ENCODE measurements around the gene RPS6KC1. TPM values are rescaled to one million over a fixed set of nuclear protein-coding genes. Genes with fewer than 3 reads are reported as not detected.
"Not testable (repeated sequence)": the region's sequence is repeated elsewhere in the genome, so short reads cannot be mapped to it uniquely, and the experiment has no call there.

RPS6KC1 gene
- total RNA-seq, 1 donor from 2014 or later, result 32.6 TPM

DNA sequence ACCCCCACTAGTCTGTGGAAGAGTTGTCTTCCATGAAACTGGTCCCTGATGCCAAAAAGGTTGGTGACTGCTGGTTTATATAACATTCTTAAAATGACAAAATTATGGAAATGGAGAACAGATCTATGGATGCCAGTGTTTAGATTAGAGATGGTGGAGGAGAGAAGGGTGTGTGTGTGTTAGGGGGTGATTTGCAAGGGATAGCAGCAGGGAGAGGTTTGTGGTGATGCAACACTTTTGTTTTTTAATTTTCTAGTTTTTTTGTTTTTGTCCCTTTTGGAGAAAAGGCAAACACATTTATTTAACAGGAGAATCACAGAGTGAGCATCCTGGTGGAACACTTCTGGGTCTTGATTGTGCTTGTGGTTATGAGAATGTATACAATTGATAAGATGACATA lies 143.8 kb downstream of the RPS6KC1 start:
- no peak for DNase-seq (ENCODE audit: low spot score)
- Mint-ChIP-seq H3K9me3 (peaks cover 36% of the 10 kb centered on the region), H3K27ac (no peak overlapping the region), H3K4me3 (no peak overlapping the region), H3K36me3 (peaks cover 27% of the 10 kb centered on the region), H3K4me1 (no peaks in the 10 kb centered on the region), H3K27me3 (ENCODE audit: insufficient read depth, low read depth) (no peaks in the 10 kb centered on the region)
- no peak overlapping the region for H2AFZ ChIP-seq (replicated peaks)
- no peak overlapping the region for H3K4me2 ChIP-seq
- H3K27me3 ChIP-seq, result no peaks in the 10 kb centered on the region
- no peaks in the 10 kb centered on the region for H3F3A ChIP-seq (ENCODE audit: low read depth)
- no peak overlapping the region for H3K9ac ChIP-seq
- no peaks in the 10 kb centered on the region for H3K9me3 ChIP-seq (ENCODE audit: low read depth)
- no peaks in the 10 kb centered on the region for H3K79me2 ChIP-seq (ENCODE audit: low read depth)
- H3K36me3 ChIP-seq, result no peaks in the 10 kb centered on the region
- H4K20me1 ChIP-seq (ENCODE audit: low read depth), result no peaks in the 10 kb centered on the region
- no peak for TF ChIP-seq EZH2 (IDR thresholded peaks at IDR 0.05)
- no peak for TF ChIP-seq EZH2phosphoT487 (IDR thresholded peaks at IDR 0.05)
- TF ChIP-seq, protein P1, sequence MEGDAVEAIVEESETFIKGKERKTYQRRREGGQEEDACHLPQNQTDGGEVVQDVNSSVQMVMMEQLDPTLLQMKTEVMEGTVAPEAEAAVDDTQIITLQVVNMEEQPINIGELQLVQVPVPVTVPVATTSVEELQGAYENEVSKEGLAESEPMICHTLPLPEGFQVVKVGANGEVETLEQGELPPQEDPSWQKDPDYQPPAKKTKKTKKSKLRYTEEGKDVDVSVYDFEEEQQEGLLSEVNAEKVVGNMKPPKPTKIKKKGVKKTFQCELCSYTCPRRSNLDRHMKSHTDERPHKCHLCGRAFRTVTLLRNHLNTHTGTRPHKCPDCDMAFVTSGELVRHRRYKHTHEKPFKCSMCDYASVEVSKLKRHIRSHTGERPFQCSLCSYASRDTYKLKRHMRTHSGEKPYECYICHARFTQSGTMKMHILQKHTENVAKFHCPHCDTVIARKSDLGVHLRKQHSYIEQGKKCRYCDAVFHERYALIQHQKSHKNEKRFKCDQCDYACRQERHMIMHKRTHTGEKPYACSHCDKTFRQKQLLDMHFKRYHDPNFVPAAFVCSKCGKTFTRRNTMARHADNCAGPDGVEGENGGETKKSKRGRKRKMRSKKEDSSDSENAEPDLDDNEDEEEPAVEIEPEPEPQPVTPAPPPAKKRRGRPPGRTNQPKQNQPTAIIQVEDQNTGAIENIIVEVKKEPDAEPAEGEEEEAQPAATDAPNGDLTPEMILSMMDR (IDR thresholded peaks at IDR 0.05), result no peak
- H3K4me1 ChIP-seq, result no peaks in the 10 kb centered on the region
- no peak overlapping the region for H3K4me3 ChIP-seq
- H3K27ac ChIP-seq, result no peak overlapping the region

DNA sequence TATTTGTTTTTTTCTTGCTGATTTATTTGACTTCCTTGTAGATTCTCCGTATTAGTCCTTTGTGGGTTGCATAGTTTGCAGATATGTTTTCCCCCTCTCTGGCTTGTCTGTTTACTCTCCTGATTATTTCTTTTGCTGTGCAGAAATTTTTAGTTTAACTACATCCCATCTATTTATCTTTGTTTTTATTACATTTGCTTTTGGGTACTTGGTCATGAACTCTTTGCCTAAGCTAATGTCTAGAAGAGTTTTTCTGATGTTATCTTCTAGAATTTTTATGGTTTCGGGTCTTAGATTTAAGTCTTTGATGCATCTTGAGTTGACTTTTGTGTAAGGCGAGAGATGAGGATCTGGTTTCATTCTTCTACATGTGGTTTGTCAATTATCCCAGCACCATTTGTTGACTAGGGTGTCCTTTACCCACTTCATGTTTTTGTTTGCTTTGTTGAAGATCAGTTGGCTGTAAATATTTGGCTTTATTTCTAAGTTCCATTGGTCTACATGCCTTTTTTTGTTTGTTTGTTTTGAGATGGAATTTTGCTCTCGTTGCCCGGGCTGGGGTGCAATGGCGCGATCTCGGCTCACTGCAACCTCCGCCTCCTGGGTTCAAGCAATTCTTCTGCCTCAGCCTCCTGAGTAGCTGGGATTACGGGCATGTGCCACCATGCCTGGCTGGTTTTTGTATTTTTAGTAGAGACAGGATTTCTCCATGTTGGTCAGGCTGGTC lies 145.4 kb downstream of the RPS6KC1 start:
- H3K4me1 ChIP-seq; H3K27ac Mint-ChIP-seq; H3K27me3 Mint-ChIP-seq (ENCODE audit: insufficient read depth, low read depth); H3K27ac ChIP-seq; H3K79me2 ChIP-seq (ENCODE audit: low read depth); H3K27me3 ChIP-seq; H3K4me3 Mint-ChIP-seq; H3F3A ChIP-seq (ENCODE audit: low read depth); H3K9me3 ChIP-seq (ENCODE audit: low read depth); H3K4me3 ChIP-seq; H3K4me1 Mint-ChIP-seq; H3K36me3 ChIP-seq; H3K9ac ChIP-seq; H4K20me1 ChIP-seq (ENCODE audit: low read depth); H3K4me2 ChIP-seq; DNase-seq (ENCODE audit: low spot score); H2AFZ ChIP-seq (replicated peaks): not testable (repeated sequence)
- peaks cover 28% of the 10 kb centered on the region for H3K9me3 Mint-ChIP-seq
- peaks cover 27% of the 10 kb centered on the region for H3K36me3 Mint-ChIP-seq

DNA sequence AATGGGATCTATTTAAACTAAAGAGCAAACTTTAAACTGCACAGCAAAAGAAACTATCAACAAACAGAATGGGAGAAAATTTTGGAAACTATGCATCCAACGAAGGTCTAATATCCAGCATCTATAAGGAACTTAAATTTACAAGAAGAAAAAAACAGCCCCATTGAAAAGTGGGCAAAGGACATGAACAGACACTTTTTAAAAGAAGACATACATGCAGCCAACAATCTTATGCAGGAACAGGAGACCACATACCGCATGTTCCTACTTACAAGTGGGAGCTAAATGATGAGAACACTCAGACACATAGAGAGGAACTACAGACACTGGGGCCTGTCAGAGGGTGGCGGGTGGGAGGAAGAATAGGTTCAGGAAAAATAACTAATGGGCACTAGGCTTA lies 149.6 kb downstream of the RPS6KC1 start:
- H3K4me3 ChIP-seq, result no peak overlapping the region
- no peak for DNase-seq (ENCODE audit: low spot score)
- no peaks in the 10 kb centered on the region for H3K9me3 ChIP-seq (ENCODE audit: low read depth)
- no peak overlapping the region for H3K27ac Mint-ChIP-seq
- no peak for TF ChIP-seq EZH2 (IDR thresholded peaks at IDR 0.05)
- no peak for TF ChIP-seq EZH2phosphoT487 (IDR thresholded peaks at IDR 0.05)
- TF ChIP-seq, protein P1 (IDR thresholded peaks at IDR 0.05), result no peak
- no peaks in the 10 kb centered on the region for H3K27me3 ChIP-seq
- H3K4me1 Mint-ChIP-seq, result no peaks in the 10 kb centered on the region
- H3K27ac ChIP-seq, result no peak overlapping the region
- no peaks in the 10 kb centered on the region for H3F3A ChIP-seq (ENCODE audit: low read depth)
- H3K27me3 Mint-ChIP-seq (ENCODE audit: insufficient read depth, low read depth), result no peaks in the 10 kb centered on the region
- no peaks in the 10 kb centered on the region for H3K36me3 ChIP-seq
- H3K36me3 Mint-ChIP-seq, result peaks cover 21% of the 10 kb centered on the region
- no peaks in the 10 kb centered on the region for H3K4me1 ChIP-seq
- no peak overlapping the region for H3K4me2 ChIP-seq
- no peak overlapping the region for H2AFZ ChIP-seq (replicated peaks)
- H3K9ac ChIP-seq, result no peak overlapping the region
- no peaks in the 10 kb centered on the region for H4K20me1 ChIP-seq (ENCODE audit: low read depth)
- H3K4me3 Mint-ChIP-seq, result no peak overlapping the region
- H3K79me2 ChIP-seq (ENCODE audit: low read depth), result no peaks in the 10 kb centered on the region
- H3K9me3 Mint-ChIP-seq, result peaks cover 21% of the 10 kb centered on the region

DNA sequence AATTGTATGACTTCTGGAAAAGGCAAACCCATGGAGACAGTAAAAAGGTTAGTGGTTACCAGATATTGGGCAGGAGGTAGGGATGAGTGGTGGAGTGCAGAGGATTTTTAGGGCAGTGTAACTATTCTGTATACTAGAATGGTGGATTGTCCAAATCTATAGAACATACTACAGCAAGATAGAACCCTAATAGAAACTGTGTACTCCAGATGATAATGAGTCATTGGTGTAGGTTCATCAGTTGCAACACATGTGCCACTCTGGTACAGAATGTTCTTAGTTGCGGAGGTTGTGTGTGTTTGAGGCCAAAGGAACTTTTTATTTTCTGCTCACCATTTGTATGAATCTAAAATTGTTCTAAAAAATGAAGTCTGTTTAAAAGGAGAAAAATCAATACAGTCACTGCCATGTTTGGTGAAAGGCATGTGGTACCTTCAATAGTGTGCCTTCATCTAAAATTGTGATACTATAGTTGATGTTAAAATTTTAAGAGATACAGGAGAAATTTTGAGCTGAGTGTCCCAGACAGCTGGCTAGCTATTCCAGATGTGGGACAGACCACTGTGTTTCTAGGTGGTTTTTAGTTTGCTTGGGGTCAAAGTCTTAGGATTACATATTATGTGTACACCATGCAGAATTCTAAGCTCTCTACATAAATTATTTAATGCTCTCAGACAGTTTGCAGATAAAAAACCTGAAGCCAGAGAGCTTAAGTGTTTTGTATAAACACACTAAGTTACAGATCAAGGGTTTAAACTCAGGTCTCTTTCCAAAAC lies 150.5 kb downstream of the RPS6KC1 start:
- Histone ChIP-seq H3K4me1 (no peaks in the 10 kb centered on the region), H3K36me3 (peaks cover 6% of the 10 kb centered on the region), H3F3A (ENCODE audit: low read depth) (no peaks in the 10 kb centered on the region), H3K9me3 (ENCODE audit: low read depth) (no peaks in the 10 kb centered on the region), H2AFZ (replicated peaks) (no peak overlapping the region), H3K4me2 (no peak overlapping the region), H3K4me3 (no peak overlapping the region), H3K27me3 (no peaks in the 10 kb centered on the region), H3K27ac (no peak overlapping the region), H3K79me2 (ENCODE audit: low read depth) (no peaks in the 10 kb centered on the region), H3K9ac (no peak overlapping the region), H4K20me1 (ENCODE audit: low read depth) (no peaks in the 10 kb centered on the region)
- Mint-ChIP-seq H3K9me3 (peaks cover 21% of the 10 kb centered on the region), H3K4me1 (no peaks in the 10 kb centered on the region), H3K36me3 (peaks cover 25% of the 10 kb centered on the region), H3K27me3 (ENCODE audit: insufficient read depth, low read depth) (no peaks in the 10 kb centered on the region), H3K27ac (no peak overlapping the region), H3K4me3 (no peak overlapping the region)
- TF ChIP-seq EZH2 (IDR thresholded peaks at IDR 0.05), result no peak
- no peak for TF ChIP-seq EZH2phosphoT487 (IDR thresholded peaks at IDR 0.05)
- TF ChIP-seq, protein P1 (IDR thresholded peaks at IDR 0.05), result no peak
- DNase-seq (ENCODE audit: low spot score), result no peak
